Medulla oblongata (tissue), 1 donor: ENCODE measurements around the gene GNAS-AS1.

Source experiments
- DNase-seq: peaks from one replicate; pipeline ENCODE4 v3.0.0-alpha.2; 2015; ENCODE audit errors: extremely low spot score

The GNAS-AS1 gene

DNA sequence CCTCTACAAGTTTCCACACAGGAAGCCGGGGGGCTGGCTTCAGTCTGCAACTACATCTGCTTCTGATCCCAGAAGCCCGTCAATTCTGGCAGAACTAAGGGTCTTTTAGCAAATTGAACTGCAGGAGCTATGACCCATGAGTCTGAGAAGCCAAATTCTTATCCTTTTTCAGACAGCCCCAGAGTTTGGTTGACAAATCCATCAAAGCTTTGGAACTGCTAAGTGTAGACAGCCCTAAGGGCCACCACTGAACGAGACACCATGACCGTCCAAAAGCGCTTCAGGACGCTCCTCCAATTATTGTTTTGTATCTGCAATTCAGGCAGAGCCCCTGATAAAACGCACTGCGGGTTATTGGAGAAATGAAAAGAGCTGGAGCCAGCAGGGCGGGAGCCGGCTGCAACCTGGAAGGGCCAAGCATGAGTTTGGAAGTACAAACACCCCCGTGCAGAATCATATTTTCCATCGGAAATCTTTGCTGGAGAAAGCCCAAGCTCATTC is 67.1 kb downstream of the GNAS-AS1 start:
- no peak for DNase-seq

- no peak for DNase-seq
These were observed 69.6 kb downstream of the GNAS-AS1 start for GRCh38 chr20:58781138-58781537.

- peak; percentile 40 for DNase-seq
These were observed 71.9 kb downstream of the GNAS-AS1 start for GRCh38 chr20:58778760-58779159.

DNA sequence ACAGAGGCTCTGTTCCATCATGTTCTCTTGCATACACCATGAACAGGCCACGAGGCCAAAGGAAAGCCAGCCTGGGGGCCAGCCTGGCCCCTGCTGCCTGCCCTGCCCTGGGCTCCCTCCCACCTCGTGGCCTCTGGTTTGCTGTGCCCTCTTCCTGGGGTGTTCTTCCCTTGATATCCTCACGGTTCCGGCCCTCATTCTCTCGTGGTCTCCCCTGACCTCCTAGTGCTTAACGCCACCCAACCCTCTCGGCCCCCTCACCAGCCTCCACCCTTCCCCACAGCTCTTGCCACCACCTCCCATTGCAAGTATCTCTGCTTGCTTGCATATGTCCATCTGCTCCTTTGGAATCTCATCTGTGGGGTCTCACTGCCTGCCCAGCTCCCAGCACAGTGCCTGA is 73.0 kb downstream of the GNAS-AS1 start:
- no peak for DNase-seq

DNA sequence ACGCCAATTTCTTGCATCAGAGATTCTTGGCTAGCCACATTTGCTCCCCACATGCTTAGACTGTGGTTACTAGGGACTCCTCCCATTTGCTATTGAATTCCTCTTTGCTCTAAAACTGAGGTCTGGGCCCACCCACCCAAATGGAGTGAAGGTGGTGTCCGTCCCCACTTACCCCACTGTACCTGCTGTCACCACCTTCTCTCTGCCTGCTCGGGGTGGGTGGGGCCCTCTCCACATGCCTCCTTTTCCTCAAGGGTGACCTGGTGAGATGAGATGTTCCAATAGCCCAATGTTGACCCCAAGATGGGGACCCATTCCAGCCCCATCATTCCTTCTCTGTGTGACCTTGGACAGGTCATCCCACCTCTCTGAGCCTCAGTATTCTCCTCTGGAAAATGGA is 74.6 kb downstream of the GNAS-AS1 start:
- no peak for DNase-seq

- no peak for DNase-seq
These were observed 75.3 kb downstream of the GNAS-AS1 start for GRCh38 chr20:58775371-58775770.

- no peak for DNase-seq
These were observed 75.9 kb downstream of the GNAS-AS1 start for GRCh38 chr20:58774667-58775263.

GRCh38 chr20:58774214-58774613 is 76.5 kb downstream of the GNAS-AS1 start:
- no peak for DNase-seq

DNA sequence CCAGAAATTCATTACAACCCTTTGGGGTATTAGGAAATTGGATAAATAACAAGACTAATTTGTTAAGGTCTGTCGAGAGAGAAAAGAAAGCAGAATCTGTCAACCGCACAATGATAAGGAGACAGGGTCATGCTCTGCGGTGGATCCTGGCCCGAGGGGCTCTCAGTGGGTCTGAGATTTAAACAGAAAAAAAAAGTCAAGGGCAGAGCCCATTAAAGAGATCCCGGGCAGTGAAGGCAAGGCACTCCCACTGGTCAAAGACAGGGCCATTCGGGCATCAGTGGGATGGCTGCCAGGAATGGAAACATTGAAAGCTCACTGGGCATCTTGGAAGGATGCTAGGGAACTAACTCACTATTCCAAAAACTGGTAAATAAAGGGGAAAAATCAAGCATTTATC is 77.9 kb downstream of the GNAS-AS1 start:
- no peak for DNase-seq
